ENCODE results near the gene SERINC5.

DNA sequence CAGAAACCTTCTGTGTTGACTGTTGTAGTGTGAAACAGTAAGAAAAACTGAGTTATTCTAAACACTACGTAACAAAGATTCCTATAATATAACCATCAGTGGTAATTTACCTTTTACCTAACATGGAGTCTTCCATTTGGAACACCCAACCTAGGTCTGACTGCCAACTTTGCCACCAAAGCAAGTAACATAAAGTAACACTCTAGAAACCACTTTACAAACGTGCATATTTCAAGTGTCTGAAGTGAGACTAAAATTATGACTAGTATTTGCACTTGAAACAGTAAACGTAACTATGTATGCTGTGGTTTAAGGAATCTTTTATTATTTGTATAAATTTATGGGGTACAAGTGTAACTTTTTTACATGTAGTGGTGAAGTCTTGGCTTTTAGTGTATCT lies 95.6 kb downstream of the SERINC5 start:
- TF ChIP-seq EZH2phosphoT487 (IDR thresholded peaks at IDR 0.05; ENCODE audit: insufficient read depth, low read depth) (no peak), EZH2 (IDR thresholded peaks at IDR 0.05; ENCODE audit: insufficient read depth, poor library complexity, severe bottlenecking) (no peak)
